GM12878 (cell line): Measurements from ENCODE around the gene ARFGAP3. TPM values are rescaled to one million over a fixed set of nuclear protein-coding genes. Genes with fewer than 3 reads are reported as not detected.
A peak's percentile ranks its signal among the peaks of the same experiment; 100 is the strongest.

Experiments
- ATAC-seq: fragments of 200-7000 bp; cut with Tn5 transposase; 3 replicates; pipeline ENCODE4 v1.9.1; 2020; ENCODE audit warnings: mild to moderate bottlenecking, moderate library complexity
- BruUV-seq: library from RNA; stranded (reverse); fragments of 400-500 nt; replicated peaks from 2 replicates; lab custom pipeline; 2021; lab: Mats Ljungman, UMichigan
- CTCF ChIA-PET: fragments of 300-600 bp; sonication (Branson Sonifier 250); formaldehyde crosslinking; extraction: SDS; loops from one replicate; lab custom pipeline; 2021; ENCODE audit warnings: inconsistent platforms; lab: Yijun Ruan, JAX
- POLR2A ChIA-PET: fragments of 350-600 bp; formaldehyde crosslinking; extraction: SDS; loops from one replicate; lab custom pipeline; 2021; ENCODE audit warnings: inconsistent platforms; lab: Charles Lee
- RAD21 ChIA-PET: fragments of 300-600 bp; sonication (Branson Sonifier 250); formaldehyde crosslinking; loops from one replicate; lab custom pipeline; 2023; ENCODE audit warnings: antibody characterized with exemption; ENCODE audit not compliant: unreplicated experiment; lab: Charles Lee
- SMC1A ChIA-PET: fragments of 300-600 bp; sonication (Branson Sonifier 250); formaldehyde crosslinking; loops from one replicate; lab custom pipeline; 2023; ENCODE audit not compliant: unreplicated experiment, uncharacterized antibody; lab: Charles Lee
- DNase-seq: peaks from one replicate; pipeline ENCODE4 v3.0.0-alpha.2; 2011; ENCODE audit warnings: low read depth, low spot score
- FAIRE-seq: peaks from 3 replicates; lab custom pipeline; 2011; peaks lifted over from hg19 to GRCh38; lab: Jason Lieb, UNC
- H2AFZ ChIP-seq: 2 replicates; pipeline ENCODE4 v1.6.0; 2011; ENCODE audit warnings: low read depth, low read length, control low read depth; ENCODE audit not compliant: control insufficient read depth
- H3K27ac ChIP-seq: 2 replicates; pipeline ENCODE4 v1.5.1; 2011; ENCODE audit warnings: control low read depth; ENCODE audit not compliant: control insufficient read depth, insufficient read depth
- H3K27me3 ChIP-seq, 2 experiments: replicated peaks in 1 of 2; 2 replicates each; pipeline versions ENCODE4 v1.6.0 to v1.6.1; 2011; ENCODE audit warnings: low read length in 1 of 2; ENCODE audit not compliant: control insufficient read depth in 2 of 2, insufficient read depth in 2 of 2
- H3K36me3 ChIP-seq, 2 experiments: 2 replicates each; pipeline ENCODE4 v1.5.1; 2011; ENCODE audit warnings: low read length in 1 of 2; ENCODE audit not compliant: control insufficient read depth in 2 of 2, insufficient read depth in 2 of 2
- H3K4me1 ChIP-seq: 2 replicates; pipeline ENCODE4 v1.6.1; 2011; ENCODE audit warnings: mild to moderate bottlenecking, low read length, moderate library complexity, mixed read lengths; ENCODE audit not compliant: control insufficient read depth, insufficient read depth
- H3K4me2 ChIP-seq: 2 replicates; pipeline ENCODE4 v1.6.0; 2011; ENCODE audit warnings: control low read depth; ENCODE audit not compliant: control insufficient read depth, insufficient read depth
- H3K4me3 ChIP-seq: fragments of 200-600 bp; sonication (generic); 2 replicates; pipeline ENCODE4 v1.5.1; 2016
- H3K79me2 ChIP-seq: 2 replicates; pipeline ENCODE4 v1.6.0; 2011; ENCODE audit warnings: low read length; ENCODE audit not compliant: control insufficient read depth, insufficient read depth
- H3K9ac ChIP-seq: 2 replicates; pipeline ENCODE4 v1.8.0; 2011; ENCODE audit warnings: low read length, control low read depth, mixed read lengths; ENCODE audit not compliant: control insufficient read depth, insufficient read depth
- H3K9me3 ChIP-seq: replicated peaks from 3 replicates; pipeline ENCODE4 v1.5.1; 2011; ENCODE audit warnings: mild to moderate bottlenecking, low read length; ENCODE audit not compliant: control insufficient read depth, insufficient read depth
- H4K20me1 ChIP-seq: 2 replicates; pipeline ENCODE4 v1.6.0; 2011; ENCODE audit not compliant: control insufficient read depth, insufficient read depth
- CEBPB ChIP-seq, 2 experiments: fragments of 150-350 bp in 1 of 2; IDR thresholded peaks; 2 replicates each; pipeline ENCODE4 v1.6.1; 2012 to 2014; ENCODE audit warnings: low read depth in 2 of 2, low read length in 2 of 2, borderline replicate concordance in 1 of 2, inconsistent platforms in 1 of 2
- CHD1 ChIP-seq: IDR thresholded peaks from 2 replicates; pipeline ENCODE4 v1.6.1; 2012; ENCODE audit warnings: low read depth, low read length, improper control_type of control experiment
- CREB1 ChIP-seq: IDR thresholded peaks from 2 replicates; pipeline ENCODE4 v1.6.1; 2012; ENCODE audit warnings: low read depth, mild to moderate bottlenecking, inconsistent platforms
- CREM ChIP-seq: IDR thresholded peaks from 2 replicates; pipeline ENCODE4 v1.6.1; 2014; ENCODE audit warnings: antibody characterized with exemption, low read depth
- EED ChIP-seq: sonication (generic); IDR thresholded peaks from 2 replicates; pipeline ENCODE4 v1.6.1; 2016; ENCODE audit warnings: antibody characterized with exemption, low read depth
- ETV6 ChIP-seq, 2 experiments: fragments of 450-650 bp in 1 of 2; IDR thresholded peaks in 1 of 2; conservative IDR thresholded peaks in 1 of 2; 2 replicates each; pipeline ENCODE4 v1.6.1; 2014; ENCODE audit warnings: antibody characterized with exemption in 1 of 2, borderline replicate concordance in 1 of 2, low read depth in 1 of 2, mild to moderate bottlenecking in 1 of 2, moderate library complexity in 1 of 2
- EZH2 ChIP-seq: IDR thresholded peaks from 2 replicates; pipeline ENCODE4 v1.6.1; 2012; ENCODE audit warnings: low read depth, mild to moderate bottlenecking, control low read depth, inconsistent platforms, low read length, borderline replicate concordance; ENCODE audit not compliant: control insufficient read depth
- IKZF2 ChIP-seq, 2 experiments: fragments of 450-650 bp; IDR thresholded peaks; 2 replicates each; pipeline ENCODE4 v1.6.1; 2017; ENCODE audit warnings: mild to moderate bottlenecking in 2 of 2, moderate library complexity in 2 of 2
- JUNB ChIP-seq: IDR thresholded peaks from 2 replicates; pipeline ENCODE4 v1.6.1; 2016; ENCODE audit warnings: antibody characterized with exemption, mild to moderate bottlenecking
- MXI1 ChIP-seq: fragments of 150-350 bp; IDR thresholded peaks from 2 replicates; pipeline ENCODE4 v1.6.1; 2011; ENCODE audit warnings: low read depth, mild to moderate bottlenecking, inconsistent platforms, low read length, improper control_type of control experiment
- PKNOX1 ChIP-seq: fragments of 450-650 bp; IDR thresholded peaks from 2 replicates; pipeline ENCODE4 v1.6.1; 2016; ENCODE audit warnings: mild to moderate bottlenecking
- PML ChIP-seq: IDR thresholded peaks from 2 replicates; pipeline ENCODE4 v1.6.1; 2012; ENCODE audit warnings: low read length, inconsistent platforms
- POLR2AphosphoS5 ChIP-seq: IDR thresholded peaks from 2 replicates; pipeline ENCODE4 v1.6.1; 2011; ENCODE audit warnings: mild to moderate bottlenecking, low read length, inconsistent platforms
- RUNX3 ChIP-seq: IDR thresholded peaks from 2 replicates; pipeline ENCODE4 v1.6.1; 2012; ENCODE audit warnings: low read length, inconsistent platforms
- TARDBP ChIP-seq: IDR thresholded peaks from 2 replicates; pipeline ENCODE4 v1.6.1; 2016; ENCODE audit warnings: borderline replicate concordance
- YY1 ChIP-seq: IDR thresholded peaks from 2 replicates; pipeline ENCODE4 v1.6.1; 2011; ENCODE audit warnings: low read depth, mild to moderate bottlenecking, low read length
- ZNF384 ChIP-seq: IDR thresholded peaks from 2 replicates; pipeline ENCODE4 v1.6.1; 2012; ENCODE audit warnings: low read depth, mild to moderate bottlenecking, low read length, improper control_type of control experiment, borderline replicate concordance
- ZSCAN29 ChIP-seq: fragments of 450-650 bp; IDR thresholded peaks from 2 replicates; pipeline ENCODE4 v1.6.1; 2017; ENCODE audit warnings: mild to moderate bottlenecking, moderate library complexity
- WGBS: methylation state at CpG from one replicate; pipeline ENCODE4 v1.1.6; 2016; ENCODE audit warnings: low lambda C conversion rate; ENCODE audit not compliant: insufficient replicate concordance, insufficient coverage; ENCODE audit errors: missing lambda C conversion rate; 5-methylcytosine and 5-hydroxymethylcytosine counted together
- in situ Hi-C: fragments of 300-500 bp; cut with MboI; formaldehyde crosslinking; loops from 9 replicates; pipeline ENCODE4 v1.14.3; 2018; ENCODE audit warnings: mixed read lengths
- intact Hi-C: fragments of 100-400 bp; cut with micrococcal nuclease; formaldehyde crosslinking; loops from one replicate; pipeline ENCODE4 v1.14.2; 2022; ENCODE audit not compliant: unreplicated experiment
- polyA plus RNA-seq, 11 experiments: library from polyadenylated mRNA; depleted of rRNA in 4 of 11; unstranded in 6 of 11; stranded (reverse) in 5 of 11; fragments of >200 nt; fragmentation: Nextera tagmentation in 4 of 11; fragmentation: Illumina TruSeq in 1 of 11; extraction: Ambion mirVana in 4 of 11; extraction: Trizol in 1 of 11; gene quantifications; 1 replicate in 1 of 11; 2 replicates in 10 of 11; pipeline versions ENCODE4 v1.2.1 to v1.2.3, GENCODE V29; 2011 to 2016; ENCODE audit warnings: inconsistent platforms in 2 of 11, missing spikeins in 2 of 11, low read depth in 1 of 11
- total RNA-seq, 4 experiments: library from RNA; depleted of rRNA in 3 of 4; stranded (reverse); fragments of >200 nt in 3 of 4; fragmentation: Illumina TruSeq in 1 of 4; extraction: Trizol in 1 of 4; gene quantifications; 2 replicates each; pipeline versions ENCODE4 v1.2.1 to v1.2.3, GENCODE V29; 2013 to 2021
- TF ChIP-seq, protein P1 (sequence below): IDR thresholded peaks from 2 replicates; pipeline ENCODE4 v1.6.1; 2012; ENCODE audit warnings: mild to moderate bottlenecking, low read depth, low read length

The ARFGAP3 gene
- total and polyA plus RNA-seq, 10 of the 15 experiments (the other 5 are each of a cell fraction or from before 2014, with no cell fraction given): 29.7 to 50.8 (median 39.5) TPM

- SMC1A ChIA-PET: interaction anchor here (0.7 to 3.8 kb wide), 18 partner anchors 12 to 139 kb away, joined by 3 to 18 read pairs (median 4); no protein-coding TSS in a partner anchor
- RAD21 ChIA-PET: interaction anchor here (0.9 to 3.6 kb wide), 18 partner anchors 18 to 138 kb away, joined by 3 to 16 read pairs (median 6); partner anchors contain the start of gene PACSIN2
- Histone ChIP-seq H3K4me3 (no peak overlapping the region), H3K4me2 (peak overlapping the region; percentile 72), H3K79me2 (peaks cover 32% of the 10 kb centered on the region), H3K4me1 (peaks cover 68% of the 10 kb centered on the region), H4K20me1 (no peaks in the 10 kb centered on the region), H3K27me3 (no peaks in the 10 kb centered on the region), H3K36me3 (peaks cover 5 to 7% of the 10 kb centered on the region in 2 experiments; a peak in 3 of 4 replicates), H3K27ac (peak overlapping the region; percentile 69), H3K9me3 (no peaks in the 10 kb centered on the region), H2AFZ (0 out of 2 replicates have a peak overlapping the region, but pooled peaks have one; percentile 5), H3K9ac (peak overlapping the region; percentile 10; the same call in 1 of the 2 replicates)
- in situ Hi-C loops (no loop called here), intact Hi-C loops (no loop called here)
- DNase-seq: peak; percentile 76
- peak; percentile 91 for FAIRE-seq
- peak; percentile 81 for ATAC-seq
- no TSS peak for BruUV-seq
- CTCF ChIA-PET: interaction anchor here (1.0 to 5.1 kb wide), 11 partner anchors 15 to 166 kb away, joined by 3 to 19 read pairs (median 3); no protein-coding TSS in a partner anchor
- POLR2A ChIA-PET: interaction anchor here (0.7 to 2.4 kb wide), 5 partner anchors 11 to 118 kb away, joined by 3 to 15 read pairs (median 4); no protein-coding TSS in a partner anchor
- 2% methylated on average over 7 of the region's 7 CpGs for WGBS
- TF ChIP-seq CEBPB (IDR thresholded peaks at IDR 0.05; ENCODE audit: borderline replicate concordance in 1 of 2, low read depth in 2 of 2, low read length in 2 of 2) (no peak), MXI1 (no peak), CHD1 (no peak), EZH2 (no peak), YY1 (peak; percentile 57; the same call in 1 of the 2 replicates), CREM (peak; percentile 45; the same call in 1 of the 2 replicates), ZSCAN29 (no peak), RUNX3 (peak; percentile 88), EED (peak; percentile 85; the same call in 1 of the 2 replicates), PML (no peak), ZNF384 (0 out of 2 replicates have a peak, but pooled peaks have one; percentile 32), ETV6 (conservative IDR thresholded peaks at IDR 0.05 in 1 of 2, IDR thresholded peaks at IDR 0.05 in 1 of 2; ENCODE audit: borderline replicate concordance in 1 of 2, low read depth in 1 of 2) (peak in 1 of 2 experiments; percentile 98; a peak in 2 of 4 replicates), POLR2AphosphoS5 (no peak), CREB1 (peak; percentile 57; the same call in 1 of the 2 replicates), JUNB (peak; percentile 52), IKZF2 (IDR thresholded peaks at IDR 0.05) (peak; percentile 71 to 81; a peak in 3 of 4 replicates), TARDBP (no peak), PKNOX1 (peak; percentile 33)
- TF ChIP-seq, protein P1, sequence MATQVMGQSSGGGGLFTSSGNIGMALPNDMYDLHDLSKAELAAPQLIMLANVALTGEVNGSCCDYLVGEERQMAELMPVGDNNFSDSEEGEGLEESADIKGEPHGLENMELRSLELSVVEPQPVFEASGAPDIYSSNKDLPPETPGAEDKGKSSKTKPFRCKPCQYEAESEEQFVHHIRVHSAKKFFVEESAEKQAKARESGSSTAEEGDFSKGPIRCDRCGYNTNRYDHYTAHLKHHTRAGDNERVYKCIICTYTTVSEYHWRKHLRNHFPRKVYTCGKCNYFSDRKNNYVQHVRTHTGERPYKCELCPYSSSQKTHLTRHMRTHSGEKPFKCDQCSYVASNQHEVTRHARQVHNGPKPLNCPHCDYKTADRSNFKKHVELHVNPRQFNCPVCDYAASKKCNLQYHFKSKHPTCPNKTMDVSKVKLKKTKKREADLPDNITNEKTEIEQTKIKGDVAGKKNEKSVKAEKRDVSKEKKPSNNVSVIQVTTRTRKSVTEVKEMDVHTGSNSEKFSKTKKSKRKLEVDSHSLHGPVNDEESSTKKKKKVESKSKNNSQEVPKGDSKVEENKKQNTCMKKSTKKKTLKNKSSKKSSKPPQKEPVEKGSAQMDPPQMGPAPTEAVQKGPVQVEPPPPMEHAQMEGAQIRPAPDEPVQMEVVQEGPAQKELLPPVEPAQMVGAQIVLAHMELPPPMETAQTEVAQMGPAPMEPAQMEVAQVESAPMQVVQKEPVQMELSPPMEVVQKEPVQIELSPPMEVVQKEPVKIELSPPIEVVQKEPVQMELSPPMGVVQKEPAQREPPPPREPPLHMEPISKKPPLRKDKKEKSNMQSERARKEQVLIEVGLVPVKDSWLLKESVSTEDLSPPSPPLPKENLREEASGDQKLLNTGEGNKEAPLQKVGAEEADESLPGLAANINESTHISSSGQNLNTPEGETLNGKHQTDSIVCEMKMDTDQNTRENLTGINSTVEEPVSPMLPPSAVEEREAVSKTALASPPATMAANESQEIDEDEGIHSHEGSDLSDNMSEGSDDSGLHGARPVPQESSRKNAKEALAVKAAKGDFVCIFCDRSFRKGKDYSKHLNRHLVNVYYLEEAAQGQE: no peak
These were observed 38.0 kb upstream of the ARFGAP3 start for GRCh38 chr22:42895087-42895486.
